Lung (tissue), 12 donors: Measurements from ENCODE around the gene NUDT22. TPM values are rescaled to one million over a fixed set of nuclear protein-coding genes. Genes with fewer than 3 reads are reported as not detected.

Experiments used
- ATAC-seq: fragments of 200-7000 bp; cut with Tn5 transposase; one replicate; pipeline ENCODE4 v1.9.1; 2020; ENCODE audit warnings: moderate number of reproducible peaks; ENCODE audit not compliant: insufficient read depth, low FRiP score
- DNase-seq, 3 donors: peaks; one replicate each; pipeline ENCODE4 v3.0.0-alpha.2; 2013 to 2017
- H3K27ac ChIP-seq, 2 donors: one replicate each; pipeline ENCODE4 v1.5.1; 2013; ENCODE audit warnings: mild to moderate bottlenecking in 2 of 2, moderate library complexity in 2 of 2, control low read depth in 1 of 2, inconsistent platforms in 1 of 2, low read depth in 1 of 2, low read length in 1 of 2
- H3K27me3 ChIP-seq, 3 donors: one replicate each; pipeline ENCODE4 v1.5.1; 2013; ENCODE audit warnings: low read length in 2 of 3; ENCODE audit not compliant: control insufficient read depth in 3 of 3, insufficient read depth in 3 of 3
- H3K36me3 ChIP-seq, 4 donors: one replicate each; pipeline ENCODE4 v1.5.1; 2013; ENCODE audit warnings: low read length in 4 of 4, mild to moderate bottlenecking in 1 of 4, moderate library complexity in 1 of 4; ENCODE audit not compliant: control insufficient read depth in 4 of 4, insufficient read depth in 4 of 4
- H3K4me1 ChIP-seq, 5 donors: one replicate each; pipeline ENCODE4 v1.5.1; 2013; ENCODE audit warnings: low read length in 5 of 5, mild to moderate bottlenecking in 2 of 5, moderate library complexity in 1 of 5; ENCODE audit not compliant: control insufficient read depth in 5 of 5, insufficient read depth in 5 of 5
- H3K4me3 ChIP-seq: one replicate; pipeline ENCODE4 v1.5.1; 2013; ENCODE audit warnings: mild to moderate bottlenecking, control low read depth, moderate library complexity
- H3K9ac ChIP-seq, 2 donors: one replicate each; pipeline ENCODE4 v1.5.1; 2013; ENCODE audit warnings: low read length in 2 of 2, control low read depth in 1 of 2; ENCODE audit not compliant: insufficient read depth in 1 of 2
- H3K9me3 ChIP-seq, 4 donors: one replicate each; pipeline ENCODE4 v1.5.1; 2013; ENCODE audit warnings: low read length in 3 of 4, mild to moderate bottlenecking in 1 of 4, moderate library complexity in 1 of 4; ENCODE audit not compliant: control insufficient read depth in 4 of 4, insufficient read depth in 3 of 4
- CTCF ChIP-seq: IDR thresholded peaks from 2 replicates; pipeline ENCODE4 v1.5.1; 2012; ENCODE audit warnings: mild to moderate bottlenecking; ENCODE audit errors: control extremely low read depth, extremely low read depth
- WGBS, 2 donors: extraction: QIAGEN DNeasy Blood & Tissue Kit; methylation state at CpG; one replicate each; pipeline ENCODE4 v1.1.7; 2013; 5-methylcytosine and 5-hydroxymethylcytosine counted together
- polyA plus RNA-seq, 2 donors: library from polyadenylated mRNA; stranded (reverse); fragments of 200-250 nt; gene quantifications; one replicate each; pipeline ENCODE4 v1.2.1, GENCODE V29; 2013
- total RNA-seq, 2 donors: library from RNA; depleted of rRNA in 1 of 2; stranded (reverse); fragments of >200 nt in 1 of 2; gene quantifications; one replicate each; pipeline ENCODE4 v1.2.1, GENCODE V29; 2014 to 2021
- donor health status: control.
- donor health status: control.
- donor health status: Bipolar disorder and iron deficiency.
- donor health status: healthy.
- donor health status: DM: yes; HTN: yes; CAD: no.

NUDT22 gene
- total and polyA plus RNA-seq, 4 donors: 23.7 to 90.2 (median 64.9) TPM

- no peak for TF ChIP-seq CTCF
- 0% methylated on average over 55 to 58 of the region's 58 CpGs for WGBS, 2 donors
- ATAC-seq (peak; percentile 87), DNase-seq (peak; percentile 99 to 100 (median 100))
- Histone ChIP-seq H3K9ac (peak overlapping the region; percentile 26 to 87), H3K27me3 (no peaks in the 10 kb centered on the region), H3K4me3 (peak overlapping the region; percentile 59), H3K27ac (peak overlapping the region; percentile 96 to 99), H3K9me3 (no peaks in the 10 kb centered on the region), H3K4me1 (peaks cover 0 to 28% (median 8%) of the 10 kb centered on the region in 5 donors), H3K36me3 (peaks cover 0 to 20% (median 11%) of the 10 kb centered on the region in 4 donors)
These were observed 43.6 kb downstream of the NUDT22 start for GRCh38 chr11:64269540-64270220.

- H3K27ac ChIP-seq: no peak overlapping the region
- H3K27me3 ChIP-seq: no peaks in the 10 kb centered on the region
- H3K4me3 ChIP-seq: no peak overlapping the region
- H3K9ac ChIP-seq: no peak overlapping the region
- H3K4me1 ChIP-seq: peaks cover 0 to 10% (median 0%) of the 10 kb centered on the region in 5 donors
- no peak for ATAC-seq
- WGBS, 2 donors: 94 to 95% methylated on average over 15 of the region's 15 CpGs
- H3K36me3 ChIP-seq: peaks cover 0 to 15% (median 8%) of the 10 kb centered on the region in 4 donors
- H3K9me3 ChIP-seq: no peaks in the 10 kb centered on the region
- no peak for TF ChIP-seq CTCF
- no peak for DNase-seq
These were observed 49.1 kb downstream of the NUDT22 start for GRCh38 chr11:64275031-64275800.

- Histone ChIP-seq H3K4me1 (peaks cover 0 to 10% (median 0%) of the 10 kb centered on the region in 5 donors), H3K27ac (no peak overlapping the region), H3K9ac (no peak overlapping the region), H3K27me3 (no peaks in the 10 kb centered on the region), H3K9me3 (no peaks in the 10 kb centered on the region), H3K4me3 (no peak overlapping the region), H3K36me3 (peaks cover 0 to 15% (median 8%) of the 10 kb centered on the region in 4 donors)
- 95 to 100% methylated on average over 2 of the region's 2 CpGs for WGBS, 2 donors
- DNase-seq (no peak), ATAC-seq (no peak)
- no peak for TF ChIP-seq CTCF
These were observed 49.8 kb downstream of the NUDT22 start for GRCh38 chr11:64275841-64276240.
